GM10248 (cell line): ENCODE results near the gene CD52.

ENCODE experiments used
- CTCF ChIA-PET: fragments of 300-600 bp; sonication (Branson Sonifier 250); formaldehyde crosslinking; extraction: SDS; loops from one replicate; lab custom pipeline; 2021; ENCODE audit warnings: antibody characterized with exemption; lab: Yijun Ruan, JAX
- POLR2A ChIA-PET: fragments of 350-650 bp; sonication (Branson Sonifier 250); formaldehyde crosslinking; extraction: SDS; loops from one replicate; lab custom pipeline; 2020; ENCODE audit warnings: antibody characterized with exemption; lab: Yijun Ruan, JAX
- DNase-seq: peaks from one replicate; pipeline ENCODE4 v3.0.0; 2012; ENCODE audit errors: extremely low spot score
- CTCF ChIP-seq: IDR thresholded peaks from 2 replicates; pipeline ENCODE4 v1.5.1; 2012; ENCODE audit warnings: mild to moderate bottlenecking, low read depth; ENCODE audit errors: extremely low read depth, missing control alignments, control extremely low read depth

CD52 gene

GRCh38 chr1:26346274-26347033 is 28.7 kb downstream of the CD52 start:
- DNase-seq, result no peak
- CTCF ChIA-PET, result interaction anchor here (0.7 to 5.5 kb wide), 7 partner anchors 16 to 310 kb away, joined by 3 to 30 read pairs (median 4); no protein-coding TSS in a partner anchor
- POLR2A ChIA-PET, result no interaction called here
- no peak for TF ChIP-seq CTCF

- TF ChIP-seq CTCF, result no peak
- POLR2A ChIA-PET, result no interaction called here
- CTCF ChIA-PET, result interaction anchor here (0.8 to 5.5 kb wide), 5 partner anchors 9 to 115 kb away, joined by 3 to 30 read pairs (median 3); partner anchors contain the start of gene CEP85
- DNase-seq, result no peak
Measured at GRCh38 chr1:26349188-26349876, 31.6 kb downstream of the CD52 start.

- ChIA-PET CTCF (interaction anchor here (0.8 to 5.5 kb wide), 5 partner anchors 8 to 116 kb away, joined by 3 to 30 read pairs (median 5); partner anchors contain the start of gene CEP85), POLR2A (no interaction called here)
- TF ChIP-seq CTCF, result no peak
- no peak for DNase-seq
Measured at GRCh38 chr1:26349877-26350244, 32.1 kb downstream of the CD52 start.

- DNase-seq, result no peak
- TF ChIP-seq CTCF, result no peak
- CTCF ChIA-PET, result interaction anchor here (1.5 to 5.5 kb wide), 2 partner anchors 14 to 65 kb away, joined by 6 to 30 read pairs; no protein-coding TSS in a partner anchor
- POLR2A ChIA-PET, result no interaction called here
Measured at GRCh38 chr1:26350343-26350700, 32.6 kb downstream of the CD52 start.

GRCh38 chr1:26350701-26351589 is 33.2 kb downstream of the CD52 start:
- no peak for DNase-seq
- no peak for TF ChIP-seq CTCF
- ChIA-PET CTCF (interaction anchor here (1.0 to 5.5 kb wide), 3 partner anchors 13 to 66 kb away, joined by 3 to 30 read pairs (median 6); no protein-coding TSS in a partner anchor), POLR2A (no interaction called here)

- no peak for DNase-seq
- no peak for TF ChIP-seq CTCF
- CTCF ChIA-PET, result interaction anchor here (1.0 to 5.5 kb wide), 2 partner anchors 12 to 66 kb away, joined by 3 to 30 read pairs; no protein-coding TSS in a partner anchor
- POLR2A ChIA-PET, result no interaction called here
Measured at GRCh38 chr1:26351590-26352337, 34.0 kb downstream of the CD52 start.
